Germinal center (tissue), 1 donor: ENCODE data around the gene CTXN1.
"Not testable (repeated sequence)": the region's sequence is repeated elsewhere in the genome, so short reads cannot be mapped to it uniquely, and the experiment has no call there.

Source experiments
- DNase-seq: peaks from one replicate; pipeline ENCODE4 v3.0.0; 2012; ENCODE audit warnings: mixed read lengths, low spot score

The CTXN1 gene

DNA sequence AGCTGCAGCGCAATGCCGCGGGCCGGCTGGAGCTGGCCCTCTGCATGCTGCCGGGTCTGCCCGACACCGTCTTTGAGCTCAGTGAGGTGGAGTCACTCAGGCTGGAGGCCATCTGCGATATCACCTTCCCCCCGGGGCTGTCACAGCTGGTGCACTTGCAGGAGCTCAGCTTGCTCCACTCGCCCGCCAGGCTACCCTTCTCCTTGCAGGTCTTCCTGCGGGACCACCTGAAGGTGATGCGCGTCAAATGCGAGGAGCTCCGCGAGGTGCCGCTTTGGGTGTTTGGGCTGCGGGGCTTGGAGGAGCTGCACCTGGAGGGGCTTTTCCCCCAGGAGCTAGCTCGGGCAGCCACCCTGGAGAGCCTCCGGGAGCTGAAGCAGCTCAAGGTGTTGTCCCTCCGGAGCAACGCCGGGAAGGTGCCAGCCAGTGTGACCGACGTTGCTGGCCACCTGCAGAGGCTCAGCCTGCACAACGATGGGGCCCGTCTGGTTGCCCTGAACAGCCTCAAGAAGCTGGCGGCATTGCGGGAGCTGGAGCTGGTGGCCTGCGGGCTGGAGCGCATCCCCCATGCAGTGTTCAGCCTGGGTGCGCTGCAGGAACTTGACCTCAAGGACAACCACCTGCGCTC is 26.1 kb downstream of the CTXN1 start:
- DNase-seq, result no peak

DNA sequence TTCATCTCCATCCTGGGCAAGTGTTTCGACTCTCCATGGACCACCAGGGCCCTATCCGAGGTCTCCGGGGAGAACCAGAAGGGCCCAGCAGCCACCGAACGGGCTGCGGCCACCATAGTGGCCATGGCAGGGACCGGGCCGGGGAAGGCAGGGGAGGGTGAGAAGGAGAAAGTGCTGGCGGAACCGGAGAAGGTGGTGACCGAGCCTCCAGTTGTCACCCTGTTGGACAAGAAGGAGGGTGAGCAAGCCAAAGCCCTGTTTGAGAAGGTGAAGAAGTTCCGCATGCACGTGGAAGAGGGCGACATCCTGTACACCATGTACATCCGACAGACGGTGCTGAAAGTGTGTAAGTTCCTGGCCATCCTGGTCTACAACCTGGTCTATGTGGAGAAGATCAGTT is 27.0 kb downstream of the CTXN1 start:
- no peak for DNase-seq

DNA sequence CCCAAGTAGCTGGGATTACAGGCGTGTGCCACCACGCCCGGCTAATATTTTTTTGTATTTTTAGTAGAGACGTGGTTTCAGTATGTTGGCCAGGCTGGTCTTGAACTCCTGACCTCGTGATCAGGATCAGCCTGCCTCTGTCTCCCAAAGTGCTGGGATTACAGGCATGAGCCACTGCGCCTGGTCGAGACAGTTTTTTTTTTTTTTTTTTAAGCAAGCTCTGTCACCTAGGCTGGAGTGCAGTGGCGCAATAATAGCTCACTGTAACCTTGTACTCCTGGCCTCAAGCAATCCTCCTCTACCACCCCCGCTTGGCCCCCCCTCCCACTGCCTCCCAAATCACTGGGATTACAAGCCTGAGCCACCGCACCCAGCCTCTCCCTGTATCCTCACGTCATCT is 28.6 kb downstream of the CTXN1 start:
- no peak for DNase-seq

DNA sequence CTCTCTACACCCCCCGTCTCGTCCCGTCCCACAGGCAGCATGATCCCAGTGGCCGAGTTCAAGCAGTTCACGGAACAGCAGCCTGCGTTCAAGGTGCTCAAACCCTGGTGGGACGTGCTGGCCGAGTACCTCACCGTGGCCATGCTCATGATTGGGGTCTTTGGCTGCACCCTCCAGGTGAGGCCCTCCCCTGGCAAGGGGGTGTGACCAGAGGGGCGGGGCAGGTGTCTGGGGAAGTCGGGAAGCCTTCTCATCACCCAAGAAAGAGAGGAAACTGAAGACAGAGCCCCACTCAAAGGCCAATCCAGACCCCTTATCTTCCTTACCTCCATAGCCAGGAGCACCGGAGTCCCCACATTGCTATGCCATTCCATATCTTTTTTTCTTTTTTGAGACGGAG is 30.4 kb downstream of the CTXN1 start:
- no peak for DNase-seq

DNA sequence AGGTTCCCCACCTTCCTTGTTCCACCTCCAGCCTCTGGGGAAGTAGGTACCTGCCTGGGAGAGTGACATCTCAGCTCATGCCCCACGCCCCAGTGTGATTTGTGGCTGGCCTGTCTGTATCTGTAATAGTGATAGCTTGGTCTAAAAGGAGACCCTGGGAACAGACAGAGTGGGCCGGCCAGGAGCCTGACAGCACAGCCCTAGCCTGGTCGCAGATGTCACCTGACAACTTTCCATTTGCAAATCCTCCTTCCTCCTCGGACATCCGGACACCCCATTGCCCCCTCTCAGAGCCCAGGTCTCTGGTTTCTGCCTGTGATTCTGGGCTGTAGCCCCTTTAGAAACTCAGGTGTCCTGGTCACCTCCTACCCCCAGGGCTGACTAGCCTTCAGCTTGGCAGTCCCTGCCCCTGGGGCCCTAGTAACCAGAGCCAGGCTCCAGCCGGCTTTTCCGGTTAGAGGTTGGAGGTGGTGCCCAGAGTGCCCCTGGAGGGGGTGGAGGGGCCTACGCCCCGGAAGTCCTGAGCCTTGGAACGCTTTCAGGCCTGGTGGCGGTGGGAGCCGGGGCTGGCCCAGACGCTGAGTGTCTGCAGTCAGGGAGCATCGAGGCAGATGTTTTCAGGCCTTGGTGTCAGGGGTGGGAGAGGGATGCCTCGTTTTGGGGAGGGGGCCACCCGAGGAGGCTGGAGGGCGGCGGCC is 31.2 kb downstream of the CTXN1 start:
- no peak for DNase-seq

DNA sequence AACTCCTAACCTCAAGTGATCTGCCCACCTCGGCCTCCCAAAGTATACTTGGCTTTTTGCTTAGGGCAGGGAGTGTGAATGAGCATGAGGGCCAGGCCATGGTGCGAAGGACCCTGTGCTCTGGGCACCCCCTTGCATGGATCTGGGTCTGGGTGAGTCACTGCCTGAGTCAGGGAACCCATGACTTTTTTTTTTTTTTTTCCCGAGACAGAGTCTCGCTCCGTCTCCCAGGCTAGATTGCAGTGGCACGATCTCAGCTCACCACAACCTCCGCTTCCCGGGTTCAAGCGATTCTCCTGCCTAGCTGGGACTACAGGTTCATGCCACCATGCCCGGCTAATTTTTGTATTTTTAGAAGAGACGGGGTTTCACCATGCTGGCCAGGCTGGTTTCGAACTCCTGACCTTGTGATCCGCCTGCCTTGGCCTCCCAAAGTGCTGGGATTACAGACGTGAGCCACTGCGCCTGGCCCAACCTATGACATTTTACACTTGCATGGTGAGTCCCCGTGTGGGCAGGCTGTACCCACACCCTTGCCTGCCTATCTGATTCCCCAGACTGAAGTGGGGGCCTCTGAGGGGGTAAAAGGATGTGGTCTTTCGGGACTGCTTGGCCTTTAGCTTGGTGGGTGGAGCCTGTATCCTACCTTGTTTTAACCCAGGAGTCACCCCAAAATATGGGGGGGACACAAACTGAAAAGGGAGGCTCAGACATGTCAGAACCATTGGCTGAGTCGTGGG is 32.4 kb downstream of the CTXN1 start:
- DNase-seq, result not testable (repeated sequence)

DNA sequence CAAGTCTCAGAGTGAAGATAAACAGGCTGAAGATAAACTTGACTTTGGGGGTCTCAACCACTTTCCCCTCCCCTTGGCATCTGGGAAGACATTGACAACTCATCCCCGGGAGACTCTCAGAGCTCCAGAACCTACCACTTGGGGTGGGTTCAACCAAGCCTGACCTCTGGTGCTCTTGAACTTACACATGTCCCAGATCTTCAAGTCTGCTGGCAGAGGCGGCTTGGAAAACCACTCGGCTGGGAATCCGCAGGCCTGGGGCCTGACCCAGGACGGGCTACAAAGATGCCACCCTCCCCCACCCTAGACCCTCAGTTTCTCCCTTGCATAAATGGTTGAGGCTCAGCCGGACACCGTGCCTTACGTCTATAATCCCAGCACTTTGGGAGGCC is 37.1 kb downstream of the CTXN1 start:
- DNase-seq, result no peak

DNA sequence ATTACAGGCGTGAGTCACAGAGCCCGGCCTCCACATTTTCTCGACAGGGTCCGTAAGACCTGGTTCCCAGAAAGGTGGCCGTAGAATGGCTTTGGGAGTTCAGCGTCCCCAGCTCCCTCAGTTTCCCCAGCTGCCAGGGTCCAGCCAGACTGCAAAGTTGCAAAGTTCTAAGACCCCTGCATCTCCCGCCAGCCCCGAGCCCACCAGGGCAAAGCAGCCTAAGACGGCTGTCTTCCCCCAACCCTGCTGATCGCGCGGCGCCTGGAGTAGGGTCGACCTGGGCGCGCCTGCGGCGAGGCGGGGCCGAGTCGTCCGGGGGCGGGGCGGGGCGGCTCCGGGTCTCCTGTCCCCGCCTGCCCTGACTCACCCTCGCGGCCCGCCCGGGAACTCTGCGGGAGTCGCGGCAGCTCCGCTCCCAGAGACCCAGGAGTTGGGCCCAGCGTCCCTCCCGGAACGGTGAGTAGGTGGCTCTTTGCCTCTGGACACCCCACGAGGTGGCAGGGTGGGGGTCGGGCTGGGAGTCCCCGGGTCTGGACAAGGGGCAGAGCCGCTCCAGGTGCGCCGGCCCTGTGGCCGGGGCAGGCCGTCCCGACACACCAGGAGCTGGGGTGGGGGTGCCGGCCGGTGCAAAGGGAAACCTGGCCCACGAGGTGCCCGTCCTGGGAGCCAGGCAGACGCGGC is 37.6 kb downstream of the CTXN1 start, which contains the start of gene LRRC8E:
Gene LRRC8E (plus strand): TSS at position 366 of the 681 bp plus-strand sequence. CDS start 7,094 bp downstream, outside the sequence.
- DNase-seq, result no peak

DNA sequence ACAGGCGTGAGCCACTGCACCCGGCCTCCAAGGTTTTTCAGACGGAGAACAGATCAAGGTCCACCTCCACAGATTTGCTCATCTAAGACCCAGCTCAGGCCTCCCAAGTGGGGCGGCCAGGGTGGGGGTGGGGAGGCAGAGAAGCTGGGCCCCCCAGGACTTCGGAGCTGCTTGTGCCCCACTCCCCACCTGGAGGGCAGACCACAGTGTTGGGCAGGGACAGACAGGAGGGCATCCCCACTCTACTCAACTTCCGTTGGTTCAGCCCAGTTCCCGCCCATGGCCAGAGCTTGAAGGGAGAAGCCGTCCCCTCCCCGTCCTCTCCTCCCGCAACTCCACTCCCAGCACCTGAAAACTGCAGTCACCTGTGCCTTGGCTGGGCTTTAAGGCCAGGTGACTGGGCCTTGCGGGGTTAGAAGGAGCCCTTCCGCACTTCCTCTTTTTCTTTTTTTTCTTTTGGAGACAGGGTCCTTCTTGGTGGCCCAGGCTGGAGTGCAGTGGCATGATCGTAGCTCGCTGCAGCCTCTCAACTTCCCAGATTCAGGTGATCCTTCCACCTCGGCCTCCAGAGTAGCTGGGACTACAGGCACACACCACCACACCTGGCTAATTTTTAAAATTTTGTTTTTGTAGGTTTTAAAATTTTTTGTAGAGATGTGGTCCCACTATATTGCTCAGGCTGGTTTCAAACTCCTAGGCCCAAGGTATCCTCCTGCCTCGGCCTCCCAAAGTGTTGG is 38.4 kb downstream of the CTXN1 start:
- no peak for DNase-seq

DNA sequence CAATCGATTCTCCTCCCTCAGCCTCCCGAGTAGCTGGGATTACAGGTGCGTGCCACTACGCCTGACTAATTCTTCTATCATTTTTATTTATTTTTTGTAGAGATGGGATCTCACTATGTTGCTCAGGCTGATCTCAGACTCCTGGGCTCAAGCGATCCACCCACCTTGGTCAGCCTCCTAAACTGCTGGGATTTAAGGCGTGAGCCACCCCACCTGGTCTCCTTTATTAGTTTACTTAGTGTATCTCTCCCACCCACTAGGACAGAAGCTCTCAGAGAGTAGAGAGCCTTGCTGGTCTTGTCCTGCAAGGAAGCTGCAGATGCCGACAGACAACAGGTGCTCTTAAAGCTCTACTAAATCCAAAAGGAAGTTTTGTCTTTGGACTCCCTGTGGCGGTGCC is 40.1 kb downstream of the CTXN1 start:
- no peak for DNase-seq

DNA sequence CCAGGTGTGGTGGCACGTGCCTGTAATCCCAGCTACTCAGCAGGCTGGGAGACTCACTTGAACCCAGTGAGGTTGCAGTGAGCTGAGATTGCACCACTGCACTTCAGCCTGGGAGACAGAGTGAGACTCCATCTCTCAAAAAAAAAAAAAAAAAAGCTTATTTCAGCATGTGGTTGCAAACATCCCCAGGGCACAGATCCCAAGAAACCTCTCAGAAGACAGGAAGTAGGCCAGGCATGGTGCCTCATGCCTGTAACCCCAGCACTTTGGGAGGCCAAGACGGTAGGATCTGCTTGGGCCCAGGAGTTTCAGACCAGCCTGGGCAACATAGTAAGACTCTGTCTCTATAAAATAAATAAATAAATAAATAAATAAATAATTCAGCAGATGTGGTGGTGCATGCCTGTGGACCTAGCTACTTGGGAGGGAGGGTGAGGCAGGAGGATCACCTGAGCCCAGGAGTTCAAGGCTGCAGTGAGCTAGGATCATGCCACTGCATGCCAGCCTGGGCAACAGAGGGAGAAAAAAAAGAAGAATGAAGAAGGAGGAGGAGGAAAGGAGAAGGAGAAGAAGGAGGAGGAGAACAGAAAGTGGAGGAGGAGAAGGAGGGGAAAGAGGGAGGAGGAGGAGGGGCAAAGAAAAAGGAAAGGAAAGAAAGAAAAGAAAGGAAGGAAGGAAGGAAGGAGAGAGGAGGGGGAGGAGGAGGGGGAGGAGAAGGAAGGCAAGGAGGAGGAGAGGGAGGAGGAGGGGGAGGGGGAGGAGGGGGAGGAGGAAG is 42.0 kb downstream of the CTXN1 start:
- DNase-seq, result no peak

DNA sequence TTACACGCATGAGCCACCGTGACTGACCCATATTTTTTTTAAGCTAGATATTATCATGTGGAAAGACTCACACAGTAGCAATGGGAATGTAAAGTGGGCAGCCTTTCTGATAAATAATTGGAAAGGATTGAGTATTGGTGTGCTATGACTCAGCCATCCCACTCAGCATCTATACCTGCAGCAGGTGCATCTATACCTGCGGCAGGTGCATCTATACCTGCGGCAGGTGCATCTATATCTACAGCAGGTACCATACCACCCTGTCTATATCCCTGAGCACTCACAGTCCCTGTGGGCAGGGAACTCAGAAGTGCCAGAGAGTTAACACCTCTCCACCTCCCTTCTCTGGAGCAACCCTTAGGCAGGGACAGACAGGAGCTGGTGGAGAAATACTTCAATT is 42.8 kb downstream of the CTXN1 start:
- no peak for DNase-seq

DNA sequence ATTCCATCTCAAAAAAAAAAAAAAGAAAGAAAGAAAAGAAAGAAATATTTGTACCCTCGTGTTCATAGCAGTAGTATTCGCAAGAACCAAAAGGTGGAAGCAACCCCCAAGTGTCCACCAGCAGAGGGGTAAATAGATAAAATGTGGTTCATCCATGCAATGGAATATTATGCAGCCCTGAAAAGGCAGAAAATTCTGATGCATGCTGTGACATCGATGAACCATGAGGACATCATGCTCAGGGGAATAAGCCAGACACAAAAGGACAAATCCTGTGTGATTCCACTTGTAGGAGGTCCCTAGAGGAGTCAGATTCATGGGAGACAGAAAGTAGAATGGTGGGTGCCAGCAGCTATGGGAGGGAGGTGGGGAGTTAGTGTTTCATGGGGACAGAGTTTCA is 44.0 kb downstream of the CTXN1 start:
- DNase-seq, result no peak

DNA sequence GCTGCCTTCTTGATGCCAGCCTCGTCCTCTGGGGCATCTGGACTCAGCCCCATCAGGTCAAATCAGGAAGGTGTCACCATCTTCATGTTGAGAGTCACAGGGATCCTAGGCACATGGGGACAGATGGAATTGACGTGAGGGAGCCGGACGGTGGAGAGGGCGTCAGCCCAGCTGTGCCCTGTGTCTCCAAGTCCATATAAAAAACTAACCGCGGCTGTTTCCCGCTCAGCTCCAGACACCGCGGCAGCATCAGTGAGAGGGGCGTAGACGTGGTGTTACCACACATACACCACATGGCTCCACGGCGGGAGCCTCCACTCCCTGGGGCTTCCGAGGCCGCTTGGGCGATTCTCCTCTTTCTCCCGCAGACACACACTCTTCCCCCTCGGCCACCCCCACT is 46.1 kb downstream of the CTXN1 start:
- no peak for DNase-seq

DNA sequence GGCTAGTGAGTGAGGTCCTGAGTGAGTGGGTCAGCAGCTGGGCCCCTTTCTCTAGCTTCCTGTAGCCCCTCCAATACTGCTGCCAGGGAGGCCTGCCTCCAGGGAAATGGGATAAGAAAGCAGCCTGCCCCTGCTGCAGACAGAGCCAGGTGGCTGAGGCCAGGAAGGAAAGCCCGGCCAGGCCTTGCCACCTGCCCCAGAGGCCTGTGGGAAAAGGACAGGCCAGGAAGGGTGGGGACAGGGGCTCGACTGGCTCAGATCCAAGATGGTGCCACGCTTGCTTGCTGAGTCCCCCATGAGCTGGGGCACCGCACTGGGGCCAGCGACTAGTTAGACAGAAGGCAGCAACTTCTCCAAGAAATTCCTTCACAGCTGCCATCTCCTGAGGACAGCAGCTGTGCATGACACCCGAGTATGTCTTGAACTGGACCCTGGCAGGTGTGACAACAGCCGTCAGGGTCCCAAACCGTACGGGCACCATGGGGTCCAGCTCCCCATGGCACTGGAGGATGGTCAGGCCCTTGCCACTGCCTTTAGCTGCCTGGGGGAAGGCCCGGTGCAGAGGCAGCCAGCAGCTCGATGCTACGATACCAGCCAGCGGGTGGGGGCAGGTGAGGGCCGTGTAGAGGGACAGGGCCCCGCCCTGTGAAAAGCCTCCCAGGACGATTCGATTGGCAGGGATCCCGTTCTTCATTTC is 46.7 kb downstream of the CTXN1 start:
- DNase-seq, result no peak

DNA sequence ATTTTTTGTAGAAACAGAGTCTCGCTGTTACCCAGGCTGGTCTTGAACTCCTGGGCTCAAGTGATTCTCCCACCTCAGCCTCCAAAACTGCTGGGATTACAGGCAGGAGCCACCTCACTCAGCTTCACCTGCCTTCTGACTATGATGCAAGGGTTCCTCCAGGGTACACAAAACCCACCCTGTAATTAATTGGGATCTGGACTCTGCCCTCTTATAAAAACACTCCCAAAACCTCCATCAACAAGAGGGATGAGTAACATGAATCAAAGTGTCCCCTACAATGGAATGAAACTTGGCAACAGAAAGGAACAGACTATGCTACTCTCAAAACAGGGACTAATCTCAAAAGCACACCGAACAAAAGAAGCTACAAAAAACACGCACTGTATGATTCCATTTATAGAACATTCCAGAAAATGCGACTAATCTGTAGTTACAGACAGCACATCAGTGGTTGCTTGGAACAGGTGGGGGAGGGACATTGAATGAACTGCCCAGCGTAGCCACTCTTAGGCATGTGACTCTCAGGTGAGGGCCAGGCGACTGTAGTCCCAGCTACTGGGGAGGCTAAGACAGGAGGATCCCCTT is 48.6 kb downstream of the CTXN1 start:
- DNase-seq, result no peak

DNA sequence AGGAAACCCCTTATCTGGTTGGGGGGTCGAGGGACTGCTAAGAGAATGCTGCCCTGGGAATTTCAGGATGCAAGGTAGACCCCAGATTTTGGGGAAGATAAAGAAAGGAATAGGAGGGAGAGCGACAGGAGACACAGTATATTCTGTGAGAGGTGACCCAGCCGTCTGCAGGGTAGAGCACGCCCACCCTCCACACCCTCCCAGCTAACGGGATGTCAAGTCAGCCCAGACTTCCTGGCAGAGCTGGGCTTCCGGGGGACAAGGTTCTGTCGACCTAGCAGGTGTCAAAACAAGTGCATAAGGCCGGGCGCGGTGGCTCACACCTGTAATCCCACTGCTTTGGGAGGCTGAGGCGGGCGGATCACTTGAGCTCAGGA is 51.0 kb downstream of the CTXN1 start:
- no peak for DNase-seq
